HepG2 (cell line): ENCODE data around the gene CARS2.

Experiments
- BRF2 ChIP-seq: sonication (generic); formaldehyde crosslinking; IDR thresholded peaks from 2 replicates; pipeline ENCODE4 v1.8.1; 2022; ENCODE audit warnings: mild to moderate bottlenecking, missing genetic modification reagents
- NFIC ChIP-seq: IDR thresholded peaks from 2 replicates; pipeline ENCODE4 v1.6.1; 2012; ENCODE audit warnings: mild to moderate bottlenecking, low read length, inconsistent platforms
- RFX5 ChIP-seq: IDR thresholded peaks from 2 replicates; pipeline ENCODE4 v1.6.1; 2011; ENCODE audit warnings: low read depth, low read length, improper control_type of control experiment
- ZNF468 ChIP-seq: sonication (generic); formaldehyde crosslinking; IDR thresholded peaks from 2 replicates; pipeline ENCODE4 v1.8.0; 2022; ENCODE audit warnings: mild to moderate bottlenecking, moderate library complexity, missing genetic modification reagents

- TF ChIP-seq NFIC (no peak), BRF2 (no peak), RFX5 (no peak), ZNF468 (CRISPR knock-in tag) (no peak)
Observed at GRCh38 chr13:110615322-110616102, 90.4 kb downstream of the CARS2 start, which contains the start of gene NAXD.
